Measurements from ENCODE around the gene COG4.
"Not testable (repeated sequence)": the region's sequence is repeated elsewhere in the genome, so short reads cannot be mapped to it uniquely, and the experiment has no call there.

COG4 gene

DNA sequence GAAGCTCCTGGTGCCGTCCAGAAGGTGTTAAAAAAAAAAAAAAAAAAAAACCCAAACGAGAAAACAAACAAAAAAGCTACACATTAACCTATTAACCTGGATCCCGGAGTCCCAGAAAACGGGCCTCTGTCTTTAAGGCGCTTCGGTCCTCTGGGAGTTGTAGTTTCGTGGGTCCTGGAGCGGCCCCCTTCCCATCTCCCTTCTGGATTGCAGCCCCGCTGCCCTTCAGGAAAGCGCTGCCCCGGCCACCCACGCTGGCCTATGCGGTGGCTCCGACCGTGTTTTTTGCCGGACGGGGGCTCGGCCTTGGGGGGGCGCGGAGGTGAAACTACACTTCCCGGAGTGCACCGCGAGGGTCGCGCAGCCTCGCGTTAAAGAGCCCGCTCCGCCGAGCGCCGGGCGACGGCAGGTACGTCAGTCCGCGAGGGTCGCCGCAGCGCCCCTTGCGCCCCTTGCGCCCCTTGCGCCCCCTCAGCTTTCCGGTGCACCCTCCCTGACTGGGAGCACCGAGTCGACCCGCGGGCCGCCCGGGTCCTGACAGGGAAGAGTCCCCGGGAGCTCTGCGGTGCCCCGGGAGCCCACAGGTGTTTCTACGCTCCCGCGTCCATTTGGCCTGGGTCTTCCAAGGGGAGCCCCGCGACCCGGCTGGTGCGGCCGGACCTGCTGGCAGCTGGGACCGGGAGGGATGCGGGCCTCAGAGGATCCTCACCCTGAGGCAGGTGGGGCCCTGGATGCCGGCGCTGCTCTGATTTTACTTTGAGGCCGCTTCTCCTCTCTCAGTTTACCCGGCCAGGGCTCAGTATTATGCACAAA is 68.9 kb downstream of the COG4 start, which contains the start of gene FCSK:
FCSK (plus strand) TSS at position 374 of the 813 bp plus-strand sequence. CDS start 8,596 bp downstream, outside the sequence.
- DNase-seq (ENCODE audit: low read depth): peak; percentile 51

DNA sequence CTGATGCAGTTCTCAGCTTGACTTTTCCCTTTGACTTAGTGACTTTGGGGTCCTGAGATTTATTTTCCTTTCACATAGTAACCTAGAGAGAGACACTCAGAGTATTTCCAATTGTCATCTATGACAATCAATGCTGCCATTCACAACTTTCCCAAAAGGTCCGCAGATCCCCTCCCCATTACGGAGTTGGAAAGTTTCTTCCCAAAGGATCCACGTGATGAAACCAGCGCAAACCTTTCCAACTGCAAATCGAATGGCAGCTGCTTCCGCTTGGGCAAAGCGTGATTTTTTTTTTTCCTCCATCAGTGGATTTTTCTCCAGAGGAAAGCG is 69.5 kb downstream of the COG4 start:
- DNase-seq (ENCODE audit: low read depth): no peak

DNA sequence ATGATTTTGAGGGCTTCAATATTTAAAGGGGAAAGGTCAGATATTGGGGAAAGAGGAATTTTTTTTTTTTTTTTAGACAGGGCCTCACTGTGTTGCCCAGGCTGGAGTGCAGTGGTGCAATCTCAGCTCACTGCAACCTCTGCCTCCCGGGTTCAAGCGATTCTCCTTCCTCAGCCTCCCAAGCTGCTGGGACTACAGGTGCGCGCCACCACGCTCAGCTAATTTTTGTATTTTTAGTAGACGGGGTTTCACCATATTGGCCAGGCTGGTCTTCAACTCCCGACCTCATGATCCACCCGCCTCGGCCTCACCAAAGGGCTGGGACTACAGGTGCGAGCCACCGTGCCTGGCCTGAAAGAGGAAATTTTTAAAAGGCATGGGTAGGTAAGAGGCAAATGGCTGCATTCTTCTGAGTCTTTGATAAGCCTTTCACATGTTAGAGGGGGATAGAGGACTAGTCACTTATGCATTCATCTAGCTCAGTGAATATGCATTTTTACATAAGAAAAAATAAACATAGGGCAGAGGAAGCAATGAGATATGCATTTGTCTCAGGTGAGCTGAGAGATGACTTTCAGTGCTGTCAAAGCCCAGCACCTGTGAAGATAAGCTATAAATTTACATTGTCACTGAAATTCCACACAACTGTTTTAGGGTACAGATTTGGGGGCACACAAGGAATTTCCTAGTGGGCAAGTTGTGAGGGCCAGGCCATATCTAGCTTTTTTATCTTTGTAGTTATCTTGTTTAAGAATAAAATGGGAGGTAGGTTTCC is 70.0 kb downstream of the COG4 start:
- DNase-seq (ENCODE audit: low read depth): no peak

DNA sequence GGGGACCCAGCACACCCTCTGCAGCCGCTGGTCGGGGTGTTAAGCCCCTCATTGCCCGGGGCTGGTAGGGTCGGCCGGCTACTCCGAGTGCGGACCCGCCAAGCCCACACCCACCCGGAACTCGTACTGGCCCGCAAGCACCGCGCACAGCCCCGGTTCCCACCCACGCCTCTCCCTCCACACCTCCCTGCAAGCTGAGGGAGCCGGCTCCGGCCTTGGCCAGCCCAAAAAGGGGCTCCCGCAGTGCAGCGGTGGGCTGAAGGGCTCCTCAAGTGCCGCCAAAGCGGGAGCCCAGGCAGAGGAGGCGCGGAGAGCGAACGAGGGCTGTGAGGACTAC is 72.4 kb downstream of the COG4 start:
- DNase-seq (ENCODE audit: low read depth): not testable (repeated sequence)

DNA sequence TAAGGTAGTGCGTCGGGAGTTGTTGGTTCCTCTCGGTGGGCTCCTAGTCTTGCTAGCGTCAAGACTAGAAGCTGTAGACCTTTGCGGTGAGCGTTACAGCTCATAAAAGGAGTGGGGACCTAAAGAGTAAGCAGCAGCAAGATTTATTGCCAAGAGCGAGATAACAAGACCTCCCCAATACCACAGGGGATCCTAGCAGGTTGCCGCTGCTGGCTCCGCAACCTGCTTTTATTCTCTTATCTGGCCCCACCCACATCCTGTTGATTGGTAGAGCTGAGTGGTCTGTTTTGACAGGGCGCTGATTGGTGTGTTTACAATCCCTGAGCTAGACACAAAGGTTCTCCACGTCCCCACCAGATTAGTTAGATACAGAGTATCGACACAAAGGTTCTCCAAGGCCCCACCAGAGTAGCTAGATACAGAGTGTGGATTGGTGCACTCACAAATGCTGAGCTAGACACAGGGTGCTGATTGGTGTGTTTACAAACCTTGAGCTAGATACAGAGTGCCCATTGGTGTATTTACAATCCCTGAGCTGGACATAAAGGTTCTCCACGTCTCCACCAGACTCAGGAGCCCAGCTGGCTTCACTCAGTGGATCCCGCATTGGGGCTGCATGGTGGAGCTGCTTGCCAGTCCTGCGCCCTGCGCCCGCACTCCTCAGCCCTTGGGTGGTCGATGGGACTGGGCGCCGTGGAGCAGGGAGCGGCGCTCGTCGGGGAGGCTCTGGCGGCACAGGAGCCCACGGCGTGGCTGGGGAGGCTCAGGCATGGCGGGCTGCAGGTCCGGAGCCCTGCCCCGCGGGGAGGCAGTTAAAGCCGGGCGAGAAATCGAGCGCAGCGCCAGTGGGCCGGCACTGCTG is 73.0 kb downstream of the COG4 start:
- DNase-seq (ENCODE audit: low read depth): not testable (repeated sequence)

DNA sequence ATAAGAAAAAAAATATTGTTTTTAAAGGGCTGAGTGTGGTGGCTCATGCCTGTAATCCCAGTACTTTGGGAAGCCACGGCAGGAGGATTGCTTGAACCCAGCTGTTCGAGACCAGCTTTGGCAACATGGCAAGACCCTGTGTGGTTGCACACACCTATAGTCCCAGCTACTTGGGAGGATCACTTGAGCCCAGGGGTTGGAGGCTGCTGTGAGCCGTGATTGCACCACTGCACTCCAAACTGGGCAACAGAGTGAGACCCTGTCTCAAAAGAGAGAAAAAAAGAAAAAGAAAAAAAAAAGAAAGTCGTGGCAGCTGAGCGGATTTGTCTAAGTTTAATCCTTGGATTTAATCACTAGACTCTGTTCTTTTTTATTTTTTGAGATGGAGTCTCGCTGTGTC is 75.3 kb downstream of the COG4 start:
- DNase-seq (ENCODE audit: low read depth): no peak

DNA sequence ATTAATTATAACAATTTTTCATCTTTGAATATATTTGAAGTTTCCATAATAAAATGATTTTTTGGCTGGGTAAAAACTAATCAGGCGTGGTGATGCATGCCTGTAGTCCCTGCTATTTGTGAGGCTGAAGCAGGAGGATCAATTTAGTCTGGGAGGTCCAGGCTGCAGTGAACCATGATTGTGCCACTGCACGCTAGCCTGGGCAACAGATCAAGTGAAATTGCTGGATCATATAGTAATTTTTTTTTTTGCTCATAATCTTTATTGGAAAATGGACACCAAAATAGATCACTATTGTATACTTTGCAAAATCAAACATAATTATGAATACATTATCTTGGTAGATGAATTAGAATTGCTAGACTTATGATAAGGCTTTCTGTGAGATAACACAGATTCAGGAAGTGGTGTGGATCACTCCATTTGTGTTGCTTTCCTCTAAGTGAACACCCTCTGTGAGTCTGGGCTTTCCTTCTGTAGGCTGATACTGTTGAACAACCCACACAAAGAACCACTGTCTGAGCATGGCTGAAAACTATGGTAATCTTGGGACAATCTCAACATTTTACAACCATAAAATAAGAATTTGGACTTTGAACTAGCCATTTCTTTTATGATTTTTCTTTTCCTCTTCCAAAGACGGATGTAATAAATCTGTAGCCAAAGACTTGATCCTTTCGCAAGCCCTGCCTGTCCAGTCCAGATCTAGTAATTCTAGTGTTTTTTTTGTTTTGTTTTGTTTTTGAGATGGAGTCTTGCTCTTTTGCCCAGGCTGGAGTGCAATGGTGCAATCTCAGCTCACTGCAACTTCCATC is 78.9 kb downstream of the COG4 start:
- no peak for DNase-seq (ENCODE audit: low read depth)

DNA sequence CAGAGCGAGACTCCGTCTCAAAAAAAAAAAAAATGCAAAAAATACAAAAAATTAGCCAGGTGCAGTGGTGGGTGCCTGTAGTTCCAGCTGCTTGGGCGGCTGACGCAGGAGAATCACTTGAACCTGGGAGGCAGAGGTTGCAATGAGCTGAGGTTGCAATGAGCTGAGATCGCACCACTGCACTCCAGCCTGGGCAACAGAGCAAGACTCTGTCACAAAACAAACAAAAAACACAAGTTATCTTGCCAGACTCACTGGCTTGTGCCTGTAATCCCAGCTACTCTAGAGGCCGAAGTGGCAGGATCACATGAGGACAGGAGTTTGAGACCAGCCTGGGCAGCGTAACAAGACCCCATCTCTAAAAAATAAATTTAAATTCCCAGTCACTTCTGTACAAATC is 81.0 kb downstream of the COG4 start:
- no peak for DNase-seq (ENCODE audit: low read depth)

DNA sequence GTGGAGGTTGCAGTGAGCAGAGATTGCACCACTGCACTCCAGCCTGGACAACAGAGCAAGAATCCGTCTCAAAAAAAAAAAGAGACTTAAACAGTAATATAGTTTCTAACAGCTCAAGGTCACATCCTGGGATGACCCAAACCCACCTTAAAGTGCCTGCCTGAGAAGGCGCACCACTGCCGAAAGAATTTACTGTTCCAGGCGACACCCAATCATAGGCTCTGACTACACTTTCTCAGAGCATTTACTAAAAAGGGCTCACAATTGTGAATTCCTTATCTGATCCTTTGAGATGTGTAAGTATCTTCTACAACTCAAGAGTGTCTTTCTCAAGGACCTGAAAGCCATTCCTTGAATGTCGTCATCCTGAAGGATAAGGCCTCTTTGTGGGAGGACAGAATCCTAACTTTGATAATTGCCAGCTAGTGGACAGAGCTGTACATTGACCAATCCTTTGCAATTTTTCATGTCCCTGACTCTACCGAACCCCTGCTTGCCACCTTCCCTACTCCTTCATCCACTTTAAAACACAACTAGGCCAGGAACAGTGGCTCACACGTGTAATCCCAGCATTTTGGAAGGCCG is 81.9 kb downstream of the COG4 start:
- no peak for DNase-seq (ENCODE audit: low read depth)

DNA sequence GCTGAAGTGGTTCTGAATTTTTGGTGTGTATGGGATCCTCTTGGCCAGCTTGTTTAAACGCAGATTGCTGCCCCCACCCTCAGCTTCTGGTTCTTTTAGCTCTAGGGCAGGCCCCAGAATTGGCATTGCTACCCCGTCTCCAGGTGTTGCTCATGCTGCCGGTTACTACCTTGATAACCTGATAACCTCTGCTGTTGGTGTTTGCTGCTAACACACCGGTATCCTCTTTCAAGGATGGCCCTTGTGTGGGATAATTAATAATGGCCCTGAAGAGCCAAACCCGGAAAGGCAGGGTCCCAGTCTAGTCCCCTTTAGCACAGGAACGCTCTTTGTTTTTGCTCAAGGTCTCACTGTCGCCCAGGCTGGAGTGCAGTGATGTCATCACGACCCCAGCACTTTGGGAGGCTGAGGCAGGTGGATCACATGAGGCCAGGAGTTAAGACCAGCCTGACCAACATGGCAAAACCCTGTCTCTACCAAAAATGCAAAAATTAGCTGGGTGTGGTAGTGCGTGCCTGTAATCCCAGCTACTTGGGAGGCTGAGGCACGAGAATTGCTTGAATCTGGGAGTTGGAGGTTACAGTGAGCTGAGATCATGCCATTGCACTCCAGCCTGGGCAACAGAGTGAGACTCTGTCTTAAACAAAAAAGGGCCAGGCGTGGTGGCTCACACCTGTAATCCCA is 83.2 kb downstream of the COG4 start:
- DNase-seq (ENCODE audit: low read depth): no peak

DNA sequence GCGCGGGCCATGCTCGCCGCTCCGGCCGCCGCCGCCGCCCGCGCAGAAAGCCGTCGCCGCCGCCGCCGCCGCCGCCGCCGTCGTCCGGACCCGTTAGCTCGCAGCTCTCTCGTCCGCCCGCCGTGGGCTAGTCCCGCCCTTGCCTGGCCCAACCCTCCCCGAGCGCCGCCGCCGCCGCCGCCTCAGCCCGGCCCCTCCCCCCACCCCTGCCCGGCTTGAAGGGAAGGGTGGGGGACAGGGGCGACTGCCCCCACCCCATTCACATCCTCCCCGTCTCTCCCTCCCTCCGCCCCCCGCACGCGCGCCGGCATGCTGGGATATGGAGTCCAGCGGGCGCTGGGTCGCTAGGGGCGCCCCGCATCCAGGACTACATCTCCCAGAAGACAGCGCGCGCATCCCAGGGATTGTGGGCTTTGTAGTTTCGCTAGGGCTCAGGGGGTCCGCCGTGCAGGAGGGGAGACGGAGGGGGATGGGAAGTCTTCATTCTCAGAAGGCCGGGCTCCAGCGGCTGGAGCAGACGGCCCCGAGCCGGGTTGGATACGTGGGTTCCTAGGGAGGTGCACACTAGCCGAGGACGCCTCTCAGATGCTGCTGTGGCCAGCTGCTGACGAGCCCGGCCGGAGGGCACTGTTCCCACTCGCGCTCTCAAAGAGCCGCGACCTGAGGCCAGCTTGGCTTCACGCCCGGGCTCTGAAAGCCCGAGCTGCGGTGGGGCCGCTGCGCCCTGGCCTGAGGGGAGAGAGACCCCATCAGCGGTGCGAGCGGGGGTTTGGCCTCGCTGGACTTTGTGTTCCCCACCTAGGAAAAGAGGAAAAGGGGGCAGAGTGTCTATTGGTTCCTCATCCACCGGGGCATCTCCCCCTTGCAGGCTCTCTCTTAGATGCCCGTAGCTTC is 84.1 kb downstream of the COG4 start, which contains the start of gene ST3GAL2:
ST3GAL2 (minus strand) TSS at position 132 of the 894 bp plus-strand sequence. CDS start 40,570 bp downstream, outside the sequence.
- DNase-seq (ENCODE audit: low read depth): peak; percentile 81

DNA sequence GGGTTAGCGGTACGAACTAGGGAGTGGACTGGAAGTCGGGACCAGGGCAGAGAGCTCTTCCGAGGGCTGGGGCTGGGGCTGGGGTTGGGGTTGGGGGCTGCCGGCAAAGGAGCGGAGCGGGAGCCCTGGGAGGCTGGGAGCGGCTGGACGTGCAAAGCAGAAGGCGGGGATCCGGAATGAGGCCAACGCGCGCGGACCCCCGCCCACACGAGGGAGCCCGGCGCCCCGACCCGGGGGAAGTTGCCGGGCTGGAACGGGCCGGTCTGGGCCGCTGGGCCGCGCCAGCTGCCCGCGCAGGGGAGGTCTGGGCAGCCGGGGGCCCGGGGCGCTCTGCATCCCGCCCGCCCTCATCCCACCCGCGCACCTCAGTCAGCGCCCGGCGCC is 84.8 kb downstream of the COG4 start:
- no peak for DNase-seq (ENCODE audit: low read depth)

DNA sequence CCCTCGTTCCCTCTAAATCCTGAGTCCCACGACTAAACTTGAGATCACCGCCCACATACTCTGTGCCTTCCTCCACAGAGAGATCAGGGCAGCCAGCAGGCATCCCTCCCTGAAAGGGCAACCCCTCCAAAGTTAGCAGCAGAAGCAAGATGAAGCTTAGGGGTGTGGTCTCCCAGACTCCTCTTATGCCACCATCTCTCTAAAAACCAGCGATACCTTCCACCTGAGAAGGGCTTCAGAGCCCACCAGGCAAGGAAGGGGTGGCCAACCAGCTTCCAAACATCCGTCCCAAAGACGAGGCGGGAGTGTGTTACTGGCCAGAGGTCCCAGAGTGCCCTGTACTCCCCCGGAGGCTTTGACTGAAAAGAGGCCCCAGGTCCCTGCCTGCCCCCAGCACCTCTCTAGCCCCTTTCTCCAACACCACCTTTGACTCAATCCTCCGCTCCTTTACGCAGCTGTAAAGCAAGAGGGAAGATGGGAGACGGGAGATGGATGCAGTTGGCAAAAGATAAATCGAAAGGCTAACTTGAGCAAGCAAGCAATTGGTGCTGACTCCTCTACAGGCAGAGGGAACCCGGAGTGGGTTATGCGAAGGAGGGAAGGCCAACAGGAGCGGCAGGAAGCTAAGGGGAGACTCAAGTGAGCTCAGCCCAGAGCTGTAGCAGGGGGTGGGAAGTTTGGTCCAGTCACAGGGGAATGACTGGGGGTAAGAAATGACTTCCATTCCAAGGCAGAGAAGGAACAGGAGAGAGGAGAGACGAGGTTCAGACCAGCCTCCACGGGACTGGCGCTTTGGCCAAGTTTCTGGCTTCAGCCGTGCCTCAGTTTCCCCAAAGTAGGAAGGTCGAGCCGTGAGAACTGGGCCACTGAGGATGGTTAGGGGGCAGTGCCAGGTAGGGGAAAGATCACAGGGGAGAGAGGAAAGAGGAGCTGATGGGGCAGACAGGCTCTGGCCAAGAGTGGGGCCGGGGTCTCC is 85.5 kb downstream of the COG4 start:
- no peak for DNase-seq (ENCODE audit: low read depth)

DNA sequence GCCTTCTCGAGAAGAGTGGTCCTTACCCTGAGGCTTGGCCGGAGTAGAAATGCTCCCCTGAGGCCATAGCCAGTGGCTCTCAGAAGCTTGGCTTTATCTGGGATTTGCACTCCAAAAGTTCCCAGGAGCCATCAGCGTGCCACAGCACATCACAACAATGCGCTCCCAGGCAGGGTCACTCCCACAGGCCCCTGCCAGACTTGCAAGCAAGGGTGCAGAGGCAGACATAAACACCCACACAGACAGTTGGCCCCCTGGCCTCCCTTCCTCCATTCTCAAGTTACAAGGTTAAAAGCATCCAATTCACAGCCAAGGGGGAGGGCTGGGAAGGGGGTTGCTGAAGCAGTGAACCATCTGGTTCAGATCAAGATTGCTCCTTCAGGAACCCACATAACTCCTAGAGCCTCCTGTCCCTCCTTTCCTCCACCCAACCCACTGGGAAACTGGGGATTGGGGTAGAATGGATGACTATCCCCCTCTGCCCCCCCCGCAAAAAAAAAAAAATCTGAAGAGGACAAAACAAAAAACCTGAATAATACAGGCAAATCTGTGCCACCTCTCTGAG is 86.3 kb downstream of the COG4 start:
- DNase-seq (ENCODE audit: low read depth): no peak

DNA sequence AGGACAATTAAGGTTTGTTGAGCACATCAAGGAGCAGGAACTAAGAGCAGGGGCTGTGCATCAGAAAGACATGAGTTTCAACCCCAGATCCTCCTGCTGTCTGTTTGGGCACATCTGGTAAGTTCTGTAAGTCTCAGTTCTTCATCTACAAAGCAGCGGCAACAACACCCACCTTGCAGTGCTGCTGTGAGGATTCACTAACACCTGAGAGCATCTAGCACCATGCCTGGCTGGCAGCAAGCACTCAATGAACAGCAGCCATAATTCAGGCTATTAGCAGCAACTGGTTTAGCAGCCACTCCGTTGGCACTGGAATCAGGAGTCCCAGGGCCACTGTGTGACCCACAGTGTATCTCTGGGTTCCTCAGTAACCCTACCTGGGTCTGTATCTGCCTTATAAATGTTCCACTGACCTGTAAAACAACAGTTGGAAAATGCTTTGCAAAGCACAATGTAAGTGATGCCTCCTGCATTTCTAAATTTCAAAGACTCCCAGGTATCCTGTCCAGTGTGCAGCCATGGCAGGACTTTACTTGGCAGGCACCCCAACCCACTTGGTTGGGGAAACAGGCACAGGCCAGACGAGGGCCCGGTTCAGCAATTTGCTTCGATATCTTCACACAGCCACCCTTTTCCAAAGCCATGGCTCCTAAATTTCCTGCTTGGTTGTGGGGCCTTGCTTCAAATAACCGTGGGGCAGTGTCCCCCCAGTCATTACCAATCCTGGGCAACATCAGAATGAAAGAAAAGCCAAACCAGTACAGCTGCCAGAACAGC is 88.7 kb downstream of the COG4 start:
- no peak for DNase-seq (ENCODE audit: low read depth)

DNA sequence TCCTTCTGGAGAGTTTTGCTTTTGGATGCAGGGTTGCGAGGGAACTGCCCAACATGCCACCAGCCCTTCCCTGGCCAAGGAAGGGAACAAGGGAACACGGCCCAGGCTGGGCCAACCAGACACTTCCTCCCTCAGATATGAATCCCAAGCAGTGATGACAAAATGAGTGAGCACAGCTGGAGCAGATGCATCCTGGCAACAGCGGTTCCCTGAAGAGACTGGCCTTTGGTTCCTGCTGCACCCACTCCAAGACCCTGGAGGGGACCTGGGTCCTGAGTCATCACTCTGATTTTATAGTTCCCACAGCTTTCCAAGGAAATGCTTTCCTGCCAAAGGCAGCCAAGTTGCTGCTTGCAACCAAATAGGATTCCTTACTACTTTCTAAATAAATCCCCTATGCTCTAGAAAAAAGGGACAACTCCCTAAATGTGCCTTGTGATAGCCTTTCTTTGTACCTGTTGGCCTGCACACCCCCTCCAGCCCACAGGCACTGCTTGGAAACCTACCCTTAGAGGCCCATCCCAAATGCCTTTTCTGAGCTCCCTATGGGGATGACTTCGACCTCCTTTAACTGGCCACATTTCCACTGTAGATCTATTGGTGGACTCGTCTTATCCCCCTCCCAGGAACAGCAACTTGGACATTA is 89.8 kb downstream of the COG4 start:
- DNase-seq (ENCODE audit: low read depth): no peak
